Fibroblast of the aortic adventitia (primary cell): ENCODE measurements around the gene ANO7. TPM values are rescaled to one million over a fixed set of nuclear protein-coding genes. Genes with fewer than 3 reads are reported as not detected.

Source experiments
- DNase-seq: peaks from one replicate; pipeline ENCODE4 v3.0.0-alpha.2; 2010; ENCODE audit warnings: low read depth
- H3K4me3 ChIP-seq: 2 replicates; pipeline ENCODE4 v1.5.1; 2011; ENCODE audit warnings: low read depth, mild to moderate bottlenecking, control low read depth, low read length, moderate library complexity
- CTCF ChIP-seq: IDR thresholded peaks from 2 replicates; pipeline ENCODE4 v1.5.1; 2011; ENCODE audit warnings: mild to moderate bottlenecking, low read length, control low read depth, inconsistent platforms; ENCODE audit not compliant: insufficient read depth
- total RNA-seq: library from RNA; depleted of rRNA; stranded (reverse); fragments of >200 nt; gene quantifications from 2 replicates; pipeline ENCODE4 v1.2.3, GENCODE V29; 2012; ENCODE audit warnings: low replicate concordance

ANO7 gene
- total RNA-seq, 1 donor: 1.7 TPM

- no peak for DNase-seq
- no peak for TF ChIP-seq CTCF
- no peak overlapping the region for H3K4me3 ChIP-seq
These were observed 47.5 kb downstream of the ANO7 start for GRCh38 chr2:241235859-241236593.

- no peak overlapping the region for H3K4me3 ChIP-seq
- TF ChIP-seq CTCF: no peak
- no peak for DNase-seq
These were observed 48.6 kb downstream of the ANO7 start for GRCh38 chr2:241237047-241237446.

GRCh38 chr2:241237949-241238371 lies 49.5 kb downstream of the ANO7 start:
- no peak overlapping the region for H3K4me3 ChIP-seq
- DNase-seq: no peak

GRCh38 chr2:241238693-241239198 lies 50.3 kb downstream of the ANO7 start:
- TF ChIP-seq CTCF: no peak
- H3K4me3 ChIP-seq: no peak overlapping the region
- no peak for DNase-seq

More at GRCh38 chr2:241237949-241238371, 49.5 kb downstream of the ANO7 start:
- no peak for TF ChIP-seq CTCF

- no peak for TF ChIP-seq CTCF
- H3K4me3 ChIP-seq: no peak overlapping the region
- no peak for DNase-seq
These were observed 51.2 kb downstream of the ANO7 start for GRCh38 chr2:241239552-241240202.

- TF ChIP-seq CTCF: no peak
- DNase-seq: no peak
- no peak overlapping the region for H3K4me3 ChIP-seq
These were observed 52.0 kb downstream of the ANO7 start for GRCh38 chr2:241240320-241241004.
